HCT116 (cell line): ENCODE results near the gene GNRHR. TPM values are rescaled to one million over a fixed set of nuclear protein-coding genes. Genes with fewer than 3 reads are reported as not detected.

Experiments
- ATAC-seq: fragments of 200-7000 bp; cut with Tn5 transposase; 2 replicates; pipeline ENCODE4 v1.9.1; 2020; ENCODE audit warnings: mild to moderate bottlenecking, moderate library complexity
- Bru-seq: library from RNA; stranded (reverse); fragments of 400-500 nt; gene quantifications from one replicate; lab custom pipeline; 2021; lab: Mats Ljungman, UMichigan
- BruChase-seq, 2 experiments: library from RNA; stranded (reverse); fragments of 400-500 nt; gene quantifications; one replicate each; lab custom pipeline; 2021; lab: Mats Ljungman, UMichigan
- BruUV-seq: library from RNA; stranded (reverse); fragments of 400-500 nt; replicated peaks from 2 replicates; lab custom pipeline; 2021; lab: Mats Ljungman, UMichigan
- CTCF ChIA-PET: fragments of 300-600 bp; sonication (Branson Sonifier 250); formaldehyde crosslinking; loops from one replicate; lab custom pipeline; 2021; ENCODE audit warnings: antibody characterized with exemption; lab: Charles Lee
- POLR2A ChIA-PET: fragments of 300-600, 350-600 bp; sonication (Branson Sonifier 250); formaldehyde crosslinking; loops from one replicate; lab custom pipeline; 2021; ENCODE audit warnings: antibody characterized with exemption; lab: Charles Lee
- RAD21 ChIA-PET, 2 experiments: fragments of 300-600 bp; sonication (Branson Sonifier 250); formaldehyde crosslinking; loops; one replicate each; lab custom pipeline; 2023; ENCODE audit warnings: low total read pairs in 2 of 2; ENCODE audit not compliant: uncharacterized antibody in 2 of 2, unreplicated experiment in 2 of 2, low non-redundant PET in 1 of 2; lab: Charles Lee
- DNase-seq: peaks from one replicate; pipeline ENCODE4 v3.0.0-alpha.2; 2010; ENCODE audit warnings: low read depth, low spot score
- H2AFZ ChIP-seq: fragments of 200-600 bp; shearing (Covaris generic), sonication (generic); 2 replicates; pipeline ENCODE4 v1.6.1; 2017; ENCODE audit warnings: low read depth, mixed run types, mixed read lengths, antibody characterized with exemption, low read length; ENCODE audit not compliant: poor library complexity, severe bottlenecking
- H3K27ac ChIP-seq: 2 replicates; pipeline ENCODE4 v1.5.1; 2012; ENCODE audit warnings: low read depth, low read length
- H3K27me3 ChIP-seq: fragments of 200-600 bp; sonication (generic); 2 replicates; pipeline ENCODE4 v1.6.1; 2016; ENCODE audit warnings: mixed run types, low read length, mixed read lengths; ENCODE audit not compliant: insufficient read depth
- H3K36me3 ChIP-seq, 2 experiments: fragments of 200-500 bp in 1 of 2; fragments of 200-600 bp in 1 of 2; sonication (Bioruptor generic) in 1 of 2; sonication (generic) in 1 of 2; 2 replicates each; pipeline versions ENCODE4 v1.5.1 to v1.6.1; 2014 to 2016; ENCODE audit warnings: low read length in 2 of 2, inconsistent platforms in 1 of 2, mixed read lengths in 1 of 2, mixed run types in 1 of 2; ENCODE audit not compliant: insufficient read depth in 2 of 2, control insufficient read depth in 1 of 2
- H3K4me1 ChIP-seq, 2 experiments: fragments of 200-600 bp in 1 of 2; sonication (generic) in 1 of 2; 2 replicates each; pipeline versions ENCODE4 v1.5.1 to v1.6.1; 2012 to 2017; ENCODE audit warnings: low read length in 2 of 2, inconsistent platforms in 1 of 2, mild to moderate bottlenecking in 1 of 2, mixed read lengths in 1 of 2, mixed run types in 1 of 2, moderate library complexity in 1 of 2; ENCODE audit not compliant: insufficient read depth in 2 of 2, control insufficient read depth in 1 of 2
- H3K4me2 ChIP-seq: fragments of 200-600 bp; sonication (generic); 2 replicates; pipeline ENCODE4 v1.6.1; 2017; ENCODE audit warnings: mixed run types, low read length, mixed read lengths
- H3K4me3 ChIP-seq, 2 experiments: fragments of 200-600 bp in 1 of 2; sonication (generic) in 1 of 2; replicated peaks in 1 of 2; 2 replicates each; pipeline ENCODE4 v1.5.1; 2011 to 2016; ENCODE audit warnings: low read length in 2 of 2, control low read depth in 1 of 2, low read depth in 1 of 2, mild to moderate bottlenecking in 1 of 2, mixed read lengths in 1 of 2, mixed run types in 1 of 2
- H3K79me2 ChIP-seq: fragments of 200-600 bp; sonication (generic); 2 replicates; pipeline ENCODE4 v1.6.1; 2017; ENCODE audit warnings: mild to moderate bottlenecking, mixed run types, low read length, moderate library complexity, mixed read lengths; ENCODE audit not compliant: insufficient read depth
- H3K9ac ChIP-seq: fragments of 200-600 bp; sonication (generic); 2 replicates; pipeline ENCODE4 v1.6.1; 2016; ENCODE audit warnings: low read length, mixed read lengths
- H3K9me2 ChIP-seq: fragments of 200-600 bp; sonication (generic), shearing (Covaris generic); 2 replicates; pipeline ENCODE4 v1.6.1; 2017; ENCODE audit warnings: mixed run types, mild to moderate bottlenecking, moderate library complexity; ENCODE audit not compliant: insufficient read depth
- H3K9me3 ChIP-seq, 2 experiments: fragments of 200-500 bp in 1 of 2; fragments of 200-600 bp in 1 of 2; sonication (Bioruptor generic) in 1 of 2; sonication (generic) in 1 of 2; 2 replicates each; pipeline ENCODE4 v1.6.1; 2014 to 2017; ENCODE audit warnings: low read length in 2 of 2, mixed read lengths in 2 of 2, inconsistent platforms in 1 of 2, low read depth in 1 of 2, mild to moderate bottlenecking in 1 of 2, mixed run types in 1 of 2, moderate library complexity in 1 of 2; ENCODE audit not compliant: control insufficient read depth in 1 of 2, insufficient read depth in 1 of 2
- H4K20me1 ChIP-seq: fragments of 200-600 bp; sonication (generic), shearing (Covaris generic); 2 replicates; pipeline ENCODE4 v1.6.1; 2017; ENCODE audit warnings: mixed run types, mild to moderate bottlenecking, moderate library complexity; ENCODE audit not compliant: insufficient read depth
- CEBPB ChIP-seq: IDR thresholded peaks from 2 replicates; pipeline ENCODE4 v1.6.1; 2012; ENCODE audit warnings: low read depth
- EGR1 ChIP-seq: IDR thresholded peaks from 2 replicates; pipeline ENCODE4 v1.6.1; 2012; ENCODE audit warnings: low read depth
- EZH2 ChIP-seq: fragments of 200-600 bp; sonication (generic); IDR thresholded peaks from 2 replicates; pipeline ENCODE4 v1.6.1; 2017; ENCODE audit warnings: antibody characterized with exemption, mixed run types
- EZH2phosphoT487 ChIP-seq: fragments of 200-600 bp; IDR thresholded peaks from 2 replicates; pipeline ENCODE4 v1.6.1; 2018; ENCODE audit warnings: antibody characterized with exemption, borderline replicate concordance
- JUND ChIP-seq: IDR thresholded peaks from 2 replicates; pipeline ENCODE4 v1.6.1; 2012
- POLR2AphosphoS5 ChIP-seq: IDR thresholded peaks from 2 replicates; pipeline ENCODE4 v1.6.1; 2011; ENCODE audit warnings: mild to moderate bottlenecking, low read depth, low read length, moderate library complexity
- REST ChIP-seq: IDR thresholded peaks from 2 replicates; pipeline ENCODE4 v1.6.1; 2012; ENCODE audit warnings: low read depth
- SIN3A ChIP-seq: IDR thresholded peaks from 2 replicates; pipeline ENCODE4 v1.6.1; 2012; ENCODE audit warnings: low read depth
- SP1 ChIP-seq: IDR thresholded peaks from 2 replicates; pipeline ENCODE4 v1.6.1; 2012; ENCODE audit warnings: low read depth
- SRF ChIP-seq: IDR thresholded peaks from 2 replicates; pipeline ENCODE4 v1.6.1; 2012; ENCODE audit warnings: low read depth
- YY1 ChIP-seq: IDR thresholded peaks from 2 replicates; pipeline ENCODE4 v1.6.1; 2011; ENCODE audit warnings: low read length, low read depth, moderate library complexity, mild to moderate bottlenecking; ENCODE audit not compliant: insufficient replicate concordance; ENCODE audit errors: extremely low read depth
- ZNF274 ChIP-seq: fragments of 200-500 bp; sonication (Bioruptor generic); IDR thresholded peaks from 2 replicates; pipeline ENCODE4 v1.6.1; 2014; ENCODE audit warnings: mild to moderate bottlenecking, low read depth, low read length, inconsistent platforms
- intact Hi-C: fragments of 100-400 bp; cut with micrococcal nuclease; formaldehyde crosslinking; loops from 2 replicates; pipeline ENCODE4 v1.10.0; 2022
- long read RNA-seq: library from polyadenylated mRNA; unstranded; transcript quantifications from one replicate; pipeline ENCODE4 v2.0.0, GENCODE V29; 2021; ENCODE audit not compliant: unreplicated experiment
- polyA plus RNA-seq: library from polyadenylated mRNA; unstranded; fragments of >200 nt; gene quantifications from 2 replicates; pipeline ENCODE4 v1.2.1, GENCODE V29; 2012; ENCODE audit warnings: missing spikeins
- total RNA-seq: library from RNA; stranded (reverse); gene quantifications from one replicate; pipeline ENCODE4 v1.2.1, GENCODE V29; 2021; ENCODE audit not compliant: unreplicated experiment
- TF ChIP-seq, protein P1 (sequence below): IDR thresholded peaks from 2 replicates; pipeline ENCODE4 v1.6.1; 2012
- TF ChIP-seq, protein P2 (sequence below), 3 experiments: fragments of 200-600 bp in 1 of 3; sonication (generic) in 1 of 3; IDR thresholded peaks in 2 of 3; conservative IDR thresholded peaks in 1 of 3; 2 replicates each; pipeline ENCODE4 v1.5.1; 2012 to 2017; ENCODE audit warnings: low read depth in 2 of 3, low read length in 2 of 3, antibody characterized with exemption in 1 of 3, borderline replicate concordance in 1 of 3, control low read depth in 1 of 3, mild to moderate bottlenecking in 1 of 3, mixed read lengths in 1 of 3, mixed run types in 1 of 3, moderate library complexity in 1 of 3; ENCODE audit not compliant: insufficient read depth in 1 of 3

GNRHR gene
- total RNA-seq (not detected), Bru-seq, nascent RNA (not detected), BruChase-seq, experiment 1, labeled RNA remaining after a 6-hour chase (not detected), BruChase-seq, experiment 2, labeled RNA remaining after a 2-hour chase (not detected)
- 0.09 TPM in 1 of 2 replicates, not detected in the other for polyA plus RNA-seq
- long read RNA-seq, result 0 reads

DNA sequence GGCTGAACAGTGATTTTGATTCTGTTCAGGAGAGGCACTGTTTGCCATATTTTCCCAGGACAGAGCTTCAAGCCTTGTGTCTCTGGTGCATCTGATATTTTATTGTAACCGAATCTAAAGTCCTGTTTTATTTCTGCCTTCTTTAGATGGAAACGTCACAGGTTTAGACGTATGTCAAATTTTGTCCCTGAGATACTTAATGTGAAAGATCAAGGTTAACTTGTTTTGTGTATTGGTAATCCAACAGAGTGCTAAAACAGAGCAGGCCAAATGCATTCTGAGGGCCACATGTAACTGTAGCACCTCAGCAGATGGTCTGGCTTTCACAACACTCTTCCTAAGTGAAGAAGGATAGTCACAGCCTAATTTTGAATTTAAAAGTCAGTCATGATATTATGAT is at the start of gene GNRHR:
Gene GNRHR, minus strand, starts transcription at position 101 of the 400 bp plus-strand sequence. Its CDS starts 53 bp downstream, at position 48.
- Histone ChIP-seq H3K9ac (no peak within 1 kb of the TSS), H4K20me1 (no peaks in the 10 kb centered on the region), H2AFZ (no peak within 1 kb of the TSS), H3K9me2 (no peaks in the 10 kb centered on the region), H3K9me3 (no peaks in the 10 kb centered on the region), H3K4me2 (no peak within 1 kb of the TSS), H3K27me3 (no peaks in the 10 kb centered on the region), H3K36me3 (no peaks in the 10 kb centered on the region), H3K4me3 (no peak within 1 kb of the TSS), H3K4me1 (no peaks in the 10 kb centered on the region), H3K79me2 (no peaks in the 10 kb centered on the region), H3K27ac (no peak within 1 kb of the TSS)
- ChIA-PET RAD21 (no interaction called here), POLR2A (no interaction called here), CTCF (no interaction called here)
- TF ChIP-seq YY1 (no peak), SRF (no peak), EZH2 (no peak), ZNF274 (no peak), JUND (no peak), CEBPB (no peak), EZH2phosphoT487 (no peak), EGR1 (no peak), REST (no peak), SP1 (no peak), SIN3A (no peak), POLR2AphosphoS5 (no peak)
- TF ChIP-seq, protein P1, sequence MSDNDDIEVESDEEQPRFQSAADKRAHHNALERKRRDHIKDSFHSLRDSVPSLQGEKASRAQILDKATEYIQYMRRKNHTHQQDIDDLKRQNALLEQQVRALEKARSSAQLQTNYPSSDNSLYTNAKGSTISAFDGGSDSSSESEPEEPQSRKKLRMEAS, result no peak
- TF ChIP-seq, protein P2, sequence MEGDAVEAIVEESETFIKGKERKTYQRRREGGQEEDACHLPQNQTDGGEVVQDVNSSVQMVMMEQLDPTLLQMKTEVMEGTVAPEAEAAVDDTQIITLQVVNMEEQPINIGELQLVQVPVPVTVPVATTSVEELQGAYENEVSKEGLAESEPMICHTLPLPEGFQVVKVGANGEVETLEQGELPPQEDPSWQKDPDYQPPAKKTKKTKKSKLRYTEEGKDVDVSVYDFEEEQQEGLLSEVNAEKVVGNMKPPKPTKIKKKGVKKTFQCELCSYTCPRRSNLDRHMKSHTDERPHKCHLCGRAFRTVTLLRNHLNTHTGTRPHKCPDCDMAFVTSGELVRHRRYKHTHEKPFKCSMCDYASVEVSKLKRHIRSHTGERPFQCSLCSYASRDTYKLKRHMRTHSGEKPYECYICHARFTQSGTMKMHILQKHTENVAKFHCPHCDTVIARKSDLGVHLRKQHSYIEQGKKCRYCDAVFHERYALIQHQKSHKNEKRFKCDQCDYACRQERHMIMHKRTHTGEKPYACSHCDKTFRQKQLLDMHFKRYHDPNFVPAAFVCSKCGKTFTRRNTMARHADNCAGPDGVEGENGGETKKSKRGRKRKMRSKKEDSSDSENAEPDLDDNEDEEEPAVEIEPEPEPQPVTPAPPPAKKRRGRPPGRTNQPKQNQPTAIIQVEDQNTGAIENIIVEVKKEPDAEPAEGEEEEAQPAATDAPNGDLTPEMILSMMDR (IDR thresholded peaks at IDR 0.05 in 2 of 3, conservative IDR thresholded peaks at IDR 0.05 in 1 of 3; ENCODE audit: borderline replicate concordance in 1 of 3, insufficient read depth in 1 of 3, low read depth in 2 of 3, low read length in 2 of 3), result no peak
- BruUV-seq, result no TSS peak
- intact Hi-C loops, result no loop called here
- ATAC-seq, result no peak
- DNase-seq, result no peak
